Activated CD8-positive, alpha-beta T cell treated with anti-CD3 and anti-CD28 coated beads for 36 hours (primary cell): ENCODE results near the gene FBXO47. TPM values are rescaled to one million over a fixed set of nuclear protein-coding genes. Genes with fewer than 3 reads are reported as not detected.

Experiments
- ATAC-seq: fragments of 200-7000 bp; cut with Tn5 transposase; one replicate; pipeline ENCODE4 v1.10.0; 2021; ENCODE audit warnings: mild to moderate bottlenecking, moderate library complexity
- CTCF ChIA-PET: fragments of 350-600 bp; sonication (Branson Sonifier 250); formaldehyde crosslinking; loops from one replicate; lab custom pipeline; 2021; ENCODE audit warnings: antibody characterized with exemption; lab: Charles Lee
- POLR2A ChIA-PET: fragments of 350-600 bp; sonication (Branson Sonifier 250); formaldehyde crosslinking; loops from one replicate; lab custom pipeline; 2021; ENCODE audit warnings: antibody characterized with exemption; lab: Charles Lee
- DNase-seq: peaks from one replicate; pipeline ENCODE4 v3.0.0-alpha.2; 2020
- H3K27ac Mint-ChIP-seq: one replicate; pipeline ENCODE4 v1.8.0; 2021; ENCODE audit warnings: mild to moderate bottlenecking, mixed read lengths
- H3K27me3 Mint-ChIP-seq: one replicate; pipeline ENCODE4 v1.8.0; 2021; ENCODE audit warnings: mixed read lengths
- H3K36me3 Mint-ChIP-seq: one replicate; pipeline ENCODE4 v1.8.0; 2021; ENCODE audit warnings: low read depth, mixed read lengths
- H3K4me1 Mint-ChIP-seq: one replicate; pipeline ENCODE4 v1.8.0; 2021; ENCODE audit warnings: low read depth, mixed read lengths
- H3K4me3 Mint-ChIP-seq: one replicate; pipeline ENCODE4 v1.8.0; 2021; ENCODE audit warnings: mild to moderate bottlenecking, moderate library complexity, mixed read lengths
- H3K9me3 Mint-ChIP-seq: one replicate; pipeline ENCODE4 v1.8.0; 2021; ENCODE audit warnings: mixed read lengths
- CTCF ChIP-seq: fragments of 200-600 bp; IDR thresholded peaks from one replicate; pipeline ENCODE4 v1.8.0; 2022; ENCODE audit warnings: antibody characterized with exemption, mild to moderate bottlenecking
- intact Hi-C: fragments of 100-400 bp; cut with micrococcal nuclease; formaldehyde crosslinking; loops from one replicate; pipeline ENCODE4 v1.10.0; 2022
- total RNA-seq, 2 experiments: library from RNA; stranded (reverse); gene quantifications; one replicate each; pipeline ENCODE4 v1.2.3, GENCODE V29; 2021

The FBXO47 gene
- total RNA-seq, 2 experiments from 2014 or later = not detected

GRCh38 chr17:39014044-39014794 is 47.0 kb upstream of the FBXO47 start:
- DNase-seq = no peak
- no peak for TF ChIP-seq CTCF
- no peak for ATAC-seq
- Mint-ChIP-seq H3K27ac (no peak overlapping the region), H3K4me3 (no peak overlapping the region), H3K9me3 (no peaks in the 10 kb centered on the region), H3K27me3 (no peaks in the 10 kb centered on the region), H3K4me1 (peaks cover 19% of the 10 kb centered on the region), H3K36me3 (no peaks in the 10 kb centered on the region)
- intact Hi-C loops = no loop called here
- ChIA-PET CTCF (interaction anchor here (0.9 to 2.4 kb wide), 3 partner anchors 16 to 230 kb away, joined by 3 to 6 read pairs (median 6); no protein-coding TSS in a partner anchor), POLR2A (interaction anchor here (1.0 kb wide), 1 partner anchor 104 kb away, joined by 3 read pairs; no protein-coding TSS in a partner anchor)

DNA sequence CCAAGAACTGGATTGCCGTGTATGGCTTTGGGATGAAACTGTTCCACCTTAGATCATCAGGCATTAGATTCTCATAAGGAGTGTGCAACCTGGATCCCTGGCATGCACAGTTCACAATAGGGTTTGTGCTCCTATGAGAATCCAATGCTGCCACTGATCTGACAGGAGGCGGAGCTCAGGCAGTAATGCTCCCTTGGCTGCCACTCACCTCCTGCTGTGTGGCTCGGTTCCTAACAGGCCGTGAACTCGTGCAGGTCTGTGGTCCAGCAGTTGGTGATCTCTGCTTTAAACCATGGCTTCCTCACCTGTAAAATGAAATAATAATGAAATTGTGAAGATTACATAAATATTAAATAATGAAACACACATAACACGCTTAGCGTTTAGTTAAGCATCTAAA is 45.5 kb upstream of the FBXO47 start:
- Mint-ChIP-seq H3K36me3 (no peaks in the 10 kb centered on the region), H3K27me3 (no peaks in the 10 kb centered on the region), H3K27ac (no peak overlapping the region), H3K4me3 (no peak overlapping the region), H3K9me3 (no peaks in the 10 kb centered on the region), H3K4me1 (peaks cover 15% of the 10 kb centered on the region)
- intact Hi-C loops = no loop called here
- ATAC-seq (no peak), DNase-seq (no peak)
- ChIA-PET POLR2A (no interaction called here), CTCF (interaction anchor here (1.0 to 1.1 kb wide), 2 partner anchors 30 to 140 kb away, joined by 3 read pairs; no protein-coding TSS in a partner anchor)
- no peak for TF ChIP-seq CTCF

GRCh38 chr17:39011907-39012468 is 44.8 kb upstream of the FBXO47 start:
- Mint-ChIP-seq H3K9me3 (no peaks in the 10 kb centered on the region), H3K4me1 (peaks cover 9% of the 10 kb centered on the region), H3K27ac (no peak overlapping the region), H3K36me3 (no peaks in the 10 kb centered on the region), H3K27me3 (no peaks in the 10 kb centered on the region), H3K4me3 (no peak overlapping the region)
- TF ChIP-seq CTCF = no peak
- DNase-seq (no peak), ATAC-seq (no peak)
- POLR2A ChIA-PET = interaction anchor here (0.6 kb wide), 1 partner anchor 206 kb away, joined by 3 read pairs; no protein-coding TSS in a partner anchor
- CTCF ChIA-PET = interaction anchor here (1.0 to 1.1 kb wide), 2 partner anchors 29 to 140 kb away, joined by 3 read pairs; no protein-coding TSS in a partner anchor
- intact Hi-C loops = no loop called here

- H3K27ac Mint-ChIP-seq = no peak overlapping the region
- ATAC-seq = no peak
- CTCF ChIA-PET = interaction anchor here (1.5 kb wide), 2 partner anchors 27 to 143 kb away, joined by 5 to 8 read pairs; no protein-coding TSS in a partner anchor
- no peak overlapping the region for H3K4me3 Mint-ChIP-seq
- no peak for TF ChIP-seq CTCF
- no peaks in the 10 kb centered on the region for H3K36me3 Mint-ChIP-seq
- H3K9me3 Mint-ChIP-seq = no peaks in the 10 kb centered on the region
- H3K27me3 Mint-ChIP-seq = no peaks in the 10 kb centered on the region
- intact Hi-C loops = no loop called here
- H3K4me1 Mint-ChIP-seq = peaks cover 1% of the 10 kb centered on the region
- no peak for DNase-seq
- POLR2A ChIA-PET = no interaction called here
Observed at GRCh38 chr17:39009581-39010001, 42.4 kb upstream of the FBXO47 start.

DNA sequence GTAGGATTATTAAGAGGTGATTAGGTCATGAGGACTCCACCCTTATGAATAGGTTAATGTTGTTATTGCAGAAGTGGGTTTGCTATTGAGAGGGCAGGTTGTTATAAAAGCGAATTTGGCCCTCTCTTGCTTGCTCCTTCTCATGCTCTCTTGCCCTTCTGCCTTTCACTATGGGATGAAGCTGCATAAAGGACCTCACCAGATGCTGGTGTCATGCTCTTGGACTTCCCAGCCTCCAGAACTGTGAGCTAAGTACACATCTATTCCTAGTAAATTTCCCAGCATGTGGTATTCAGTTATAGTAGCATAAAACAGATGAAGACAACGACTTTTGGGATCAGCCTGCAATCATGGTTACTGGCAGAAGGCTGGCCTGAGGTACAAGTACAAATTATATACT is 41.4 kb upstream of the FBXO47 start:
- CTCF ChIA-PET = interaction anchor here (1.5 kb wide), 2 partner anchors 26 to 144 kb away, joined by 5 to 8 read pairs; no protein-coding TSS in a partner anchor
- Mint-ChIP-seq H3K36me3 (no peaks in the 10 kb centered on the region), H3K27ac (no peak overlapping the region), H3K9me3 (no peaks in the 10 kb centered on the region), H3K4me1 (peaks cover 5% of the 10 kb centered on the region), H3K27me3 (no peaks in the 10 kb centered on the region), H3K4me3 (no peak overlapping the region)
- intact Hi-C loops = no loop called here
- ATAC-seq (no peak), DNase-seq (no peak)
- no peak for TF ChIP-seq CTCF
- POLR2A ChIA-PET = no interaction called here
